HT-29 (cell line): ENCODE data around the gene ZNF786. TPM values are rescaled to one million over a fixed set of nuclear protein-coding genes. Genes with fewer than 3 reads are reported as not detected.
"Not testable (repeated sequence)": the region's sequence is repeated elsewhere in the genome, so short reads cannot be mapped to it uniquely, and the experiment has no call there.

ENCODE experiments used
- DNase-seq: peaks from one replicate; pipeline ENCODE4 v3.0.0-alpha.2; 2015; ENCODE audit warnings: low spot score
- total RNA-seq: library from RNA; depleted of rRNA; stranded (reverse); fragments of >200 nt; shearing (Covaris generic); gene quantifications from 2 replicates; pipeline ENCODE4 v1.2.3, GENCODE V29; 2014; rRNA removed

ZNF786 gene
- total RNA-seq: 9.3 and 10.4 TPM in 2 replicates

- peak; percentile 97 for DNase-seq
These were observed at the start of gene ZNF786 for GRCh38 chr7:149090397-149091195. Gene ZNF786, minus strand, starts transcription at chr7:149090718. Its CDS starts 78 bp downstream, at chr7:149090640.

GRCh38 chr7:149136118-149136517, 45.6 kb upstream of the ZNF786 start:
- DNase-seq: no peak

- no peak for DNase-seq
These were observed 42.7 kb upstream of the ZNF786 start for GRCh38 chr7:149133028-149133710.

GRCh38 chr7:149130572-149131198, 40.2 kb upstream of the ZNF786 start:
- DNase-seq: no peak

GRCh38 chr7:149126662-149127266, 36.2 kb upstream of the ZNF786 start:
- no peak for DNase-seq

- peak; percentile 100 for DNase-seq
These were observed 35.5 kb upstream of the ZNF786 start, which contains the start of gene ZNF425 for GRCh38 chr7:149125863-149126661. Gene ZNF425, minus strand, starts transcription at chr7:149126324. Its CDS starts 111 bp downstream, at chr7:149126213.

GRCh38 chr7:149125189-149125862, 34.8 kb upstream of the ZNF786 start:
- DNase-seq: peak; percentile 72

GRCh38 chr7:149109969-149110368, 19.5 kb upstream of the ZNF786 start:
- no peak for DNase-seq

GRCh38 chr7:149104749-149105148, 14.2 kb upstream of the ZNF786 start:
- no peak for DNase-seq

GRCh38 chr7:149104214-149104613, 13.7 kb upstream of the ZNF786 start:
- no peak for DNase-seq

- DNase-seq: no peak
These were observed 12.9 kb upstream of the ZNF786 start for GRCh38 chr7:149103424-149103823.

GRCh38 chr7:149102666-149103065, 12.1 kb upstream of the ZNF786 start:
- no peak for DNase-seq

- DNase-seq: no peak
These were observed 10.3 kb upstream of the ZNF786 start for GRCh38 chr7:149100821-149101220.

GRCh38 chr7:149099058-149099457, 8.5 kb upstream of the ZNF786 start:
- DNase-seq: no peak

GRCh38 chr7:149097088-149097487, 6.6 kb upstream of the ZNF786 start:
- DNase-seq: no peak

GRCh38 chr7:149093228-149093627, 2.7 kb upstream of the ZNF786 start:
- DNase-seq: no peak

GRCh38 chr7:149092244-149092643, 1.7 kb upstream of the ZNF786 start:
- not testable (repeated sequence) for DNase-seq

- DNase-seq: no peak
These were observed 3.1 kb downstream of the ZNF786 start for GRCh38 chr7:149087376-149087775.

GRCh38 chr7:149085866-149086265, 4.7 kb downstream of the ZNF786 start:
- DNase-seq: no peak

- DNase-seq: no peak
These were observed 6.1 kb downstream of the ZNF786 start for GRCh38 chr7:149084407-149084806.
